Activated CD8-positive, alpha-beta memory T cell treated with anti-CD3 and anti-CD28 coated beads, Interleukin-2, amount 50 U/mL, for 4 hours (primary cell): ENCODE measurements around the gene PRKCA.
"Not testable (repeated sequence)": the region's sequence is repeated elsewhere in the genome, so short reads cannot be mapped to it uniquely, and the experiment has no call there.

Experiments
- DNase-seq: peaks from one replicate; pipeline ENCODE4 v3.0.0-alpha.2; 2020

Gene PRKCA

GRCh38 chr17:66444031-66444430, 141.6 kb downstream of the PRKCA start:
- no peak for DNase-seq

- DNase-seq = no peak
Observed at GRCh38 chr17:66445229-66445628, 142.8 kb downstream of the PRKCA start.

- no peak for DNase-seq
Observed at GRCh38 chr17:66446419-66446818, 144.0 kb downstream of the PRKCA start.

GRCh38 chr17:66447159-66447558, 144.7 kb downstream of the PRKCA start:
- DNase-seq = no peak

GRCh38 chr17:66448026-66448639, 145.7 kb downstream of the PRKCA start:
- no peak for DNase-seq

- no peak for DNase-seq
Observed at GRCh38 chr17:66449418-66449977, 147.1 kb downstream of the PRKCA start.

- DNase-seq = no peak
Observed at GRCh38 chr17:66450008-66450851, 147.8 kb downstream of the PRKCA start.

- no peak for DNase-seq
Observed at GRCh38 chr17:66450852-66451158, 148.4 kb downstream of the PRKCA start.

- no peak for DNase-seq
Observed at GRCh38 chr17:66451188-66452149, 149.1 kb downstream of the PRKCA start.

GRCh38 chr17:66455060-66455459, 152.6 kb downstream of the PRKCA start:
- no peak for DNase-seq

GRCh38 chr17:66457499-66457898, 155.1 kb downstream of the PRKCA start:
- not testable (repeated sequence) for DNase-seq

GRCh38 chr17:66458782-66459181, 156.4 kb downstream of the PRKCA start:
- no peak for DNase-seq

- DNase-seq = no peak
Observed at GRCh38 chr17:66459811-66460270, 157.4 kb downstream of the PRKCA start.

GRCh38 chr17:66460558-66460957, 158.1 kb downstream of the PRKCA start:
- DNase-seq = no peak

GRCh38 chr17:66461343-66461995, 159.1 kb downstream of the PRKCA start:
- no peak for DNase-seq

GRCh38 chr17:66462010-66462409, 159.6 kb downstream of the PRKCA start:
- DNase-seq = no peak

- DNase-seq = no peak
Observed at GRCh38 chr17:66464921-66465320, 162.5 kb downstream of the PRKCA start.

GRCh38 chr17:66465701-66466100, 163.3 kb downstream of the PRKCA start:
- DNase-seq = no peak

GRCh38 chr17:66466106-66466820, 163.8 kb downstream of the PRKCA start:
- no peak for DNase-seq

- no peak for DNase-seq
Observed at GRCh38 chr17:66466840-66467367, 164.5 kb downstream of the PRKCA start.

GRCh38 chr17:66467766-66468165, 165.4 kb downstream of the PRKCA start:
- DNase-seq = no peak
